Fibroblast of mammary gland (primary cell): ENCODE measurements around the gene CIDEA.

ENCODE experiments used
- DNase-seq: peaks from one replicate; pipeline ENCODE4 v3.0.0-alpha.2; 2010; ENCODE audit warnings: low read depth
- H3K4me3 ChIP-seq: 2 replicates; pipeline ENCODE4 v1.5.1; 2011; ENCODE audit warnings: low read depth, mild to moderate bottlenecking, low read length, moderate library complexity; ENCODE audit not compliant: control insufficient read depth
- TF ChIP-seq, protein P1 (sequence below): conservative IDR thresholded peaks from 2 replicates; pipeline ENCODE4 v1.5.1; 2011; ENCODE audit warnings: low read depth, low read length, inconsistent platforms; ENCODE audit not compliant: control insufficient read depth, insufficient read depth

Gene CIDEA

DNA sequence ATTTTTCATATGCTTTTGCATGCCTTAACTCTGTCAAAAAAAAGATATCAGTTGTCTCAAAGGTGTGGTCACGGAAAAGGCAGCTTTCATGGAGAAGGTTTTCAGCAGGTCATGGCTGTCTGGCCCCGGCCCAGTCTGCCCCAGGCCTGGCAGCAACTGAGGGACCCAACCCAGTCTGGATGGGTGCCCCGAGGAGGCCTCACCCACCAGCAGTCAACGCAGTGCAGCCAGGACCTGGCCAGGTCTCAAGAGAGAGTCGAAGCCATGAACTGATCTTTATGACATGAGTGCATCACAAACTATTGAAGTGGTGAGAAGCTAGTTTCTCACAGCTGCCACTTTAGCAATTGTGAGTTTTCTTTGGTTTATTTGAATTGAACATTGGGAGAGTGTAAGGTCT lies 61.8 kb downstream of the CIDEA start:
- TF ChIP-seq, protein P1, sequence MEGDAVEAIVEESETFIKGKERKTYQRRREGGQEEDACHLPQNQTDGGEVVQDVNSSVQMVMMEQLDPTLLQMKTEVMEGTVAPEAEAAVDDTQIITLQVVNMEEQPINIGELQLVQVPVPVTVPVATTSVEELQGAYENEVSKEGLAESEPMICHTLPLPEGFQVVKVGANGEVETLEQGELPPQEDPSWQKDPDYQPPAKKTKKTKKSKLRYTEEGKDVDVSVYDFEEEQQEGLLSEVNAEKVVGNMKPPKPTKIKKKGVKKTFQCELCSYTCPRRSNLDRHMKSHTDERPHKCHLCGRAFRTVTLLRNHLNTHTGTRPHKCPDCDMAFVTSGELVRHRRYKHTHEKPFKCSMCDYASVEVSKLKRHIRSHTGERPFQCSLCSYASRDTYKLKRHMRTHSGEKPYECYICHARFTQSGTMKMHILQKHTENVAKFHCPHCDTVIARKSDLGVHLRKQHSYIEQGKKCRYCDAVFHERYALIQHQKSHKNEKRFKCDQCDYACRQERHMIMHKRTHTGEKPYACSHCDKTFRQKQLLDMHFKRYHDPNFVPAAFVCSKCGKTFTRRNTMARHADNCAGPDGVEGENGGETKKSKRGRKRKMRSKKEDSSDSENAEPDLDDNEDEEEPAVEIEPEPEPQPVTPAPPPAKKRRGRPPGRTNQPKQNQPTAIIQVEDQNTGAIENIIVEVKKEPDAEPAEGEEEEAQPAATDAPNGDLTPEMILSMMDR, result no peak
- H3K4me3 ChIP-seq, result no peak overlapping the region

DNA sequence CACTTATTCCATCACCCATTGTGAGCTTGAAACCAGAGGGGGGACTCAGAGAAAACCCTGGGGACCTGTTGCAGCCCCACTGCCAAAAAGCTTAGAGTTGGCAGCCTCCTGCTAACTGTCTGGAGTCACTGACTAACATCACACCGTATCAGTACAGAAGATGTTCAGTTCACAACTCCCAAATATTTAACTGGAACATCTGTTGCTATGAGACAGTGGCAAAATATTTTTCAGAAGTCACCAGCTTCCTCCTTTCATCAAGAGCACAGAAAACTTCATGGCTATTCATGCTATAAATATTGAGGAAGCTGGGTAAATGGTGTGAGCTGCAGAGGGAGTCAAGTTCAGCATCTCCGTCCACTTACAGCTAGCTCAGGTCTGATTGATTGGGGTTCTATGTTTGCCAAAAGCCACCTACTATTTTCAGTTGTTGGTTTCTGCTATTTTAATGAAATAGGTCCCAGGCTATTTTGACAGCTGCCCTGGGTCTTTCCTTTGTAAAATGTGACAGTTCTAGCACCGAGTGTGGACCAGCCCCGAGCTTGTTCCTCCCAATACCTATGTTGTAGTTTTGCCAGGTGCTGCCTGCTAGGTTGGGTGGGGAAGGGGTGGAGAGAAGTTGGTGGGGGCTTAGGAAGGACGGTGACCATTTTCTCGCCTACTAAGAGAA lies 63.6 kb downstream of the CIDEA start:
- TF ChIP-seq, protein P1, result no peak
- no peak overlapping the region for H3K4me3 ChIP-seq
- peak; percentile 79 for DNase-seq

More for the DNA sequence above, 61.8 kb downstream of the CIDEA start:
- DNase-seq, result no peak

DNA sequence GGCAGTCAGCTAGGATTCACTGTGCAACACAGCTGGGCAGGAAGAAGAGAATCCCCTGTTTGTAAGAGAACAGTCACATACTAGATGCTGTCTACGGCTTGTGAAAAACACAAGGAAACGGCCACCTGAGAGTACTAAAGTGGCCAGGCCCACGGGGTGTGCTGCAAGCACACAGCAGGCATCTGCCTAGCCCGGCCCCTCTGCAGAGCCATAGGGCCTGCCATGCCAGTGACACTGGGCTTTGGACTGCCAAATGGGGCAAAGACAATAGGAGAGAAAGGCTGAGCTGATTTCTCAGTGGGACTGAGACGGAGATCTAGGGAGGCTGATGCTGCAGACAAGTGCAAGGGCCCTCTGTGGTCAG lies 64.2 kb downstream of the CIDEA start:
- TF ChIP-seq, protein P1, result no peak
- DNase-seq, result no peak
- no peak overlapping the region for H3K4me3 ChIP-seq

DNA sequence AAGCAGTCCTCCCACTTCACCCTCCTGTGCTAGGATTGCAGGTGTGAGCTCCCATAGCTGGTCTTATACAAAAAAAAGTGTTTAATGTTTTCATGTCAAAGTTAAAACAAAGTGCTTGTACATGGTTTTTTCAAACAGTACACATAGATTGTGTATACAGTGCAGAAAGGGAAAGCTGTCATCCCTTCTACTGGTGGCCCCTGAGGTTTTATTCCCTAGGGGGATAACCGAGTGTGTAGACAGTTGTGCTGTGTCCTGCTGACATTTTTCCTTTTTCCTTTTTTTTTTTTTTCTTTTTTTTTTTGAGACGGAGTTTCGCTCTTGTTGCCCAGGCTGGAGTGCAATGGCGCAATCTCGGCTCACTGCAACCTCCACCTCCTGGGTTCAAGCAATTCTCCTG lies 64.7 kb downstream of the CIDEA start:
- DNase-seq, result no peak
- TF ChIP-seq, protein P1, result no peak
- no peak overlapping the region for H3K4me3 ChIP-seq

DNA sequence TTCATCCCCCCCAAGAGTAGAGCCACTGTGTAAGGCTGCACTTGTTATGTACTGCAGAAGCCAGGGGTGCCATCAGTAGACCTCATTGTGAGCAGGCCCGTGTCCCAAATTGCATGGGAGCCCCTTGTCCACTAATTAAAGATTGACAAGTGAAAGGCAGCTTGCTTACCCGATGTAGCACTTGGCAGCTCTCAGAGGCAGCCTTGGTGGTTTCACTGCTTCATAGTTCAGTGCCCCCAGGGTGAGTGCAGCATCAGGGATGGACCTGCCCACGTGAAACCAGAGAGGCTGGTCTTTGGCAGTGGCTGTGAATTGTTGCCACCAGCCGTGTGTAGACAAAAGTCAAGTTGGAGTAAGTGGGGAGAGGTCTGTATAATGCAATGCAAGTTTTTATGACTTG lies 67.2 kb downstream of the CIDEA start:
- no peak overlapping the region for H3K4me3 ChIP-seq
- TF ChIP-seq, protein P1, result no peak
- DNase-seq, result no peak

DNA sequence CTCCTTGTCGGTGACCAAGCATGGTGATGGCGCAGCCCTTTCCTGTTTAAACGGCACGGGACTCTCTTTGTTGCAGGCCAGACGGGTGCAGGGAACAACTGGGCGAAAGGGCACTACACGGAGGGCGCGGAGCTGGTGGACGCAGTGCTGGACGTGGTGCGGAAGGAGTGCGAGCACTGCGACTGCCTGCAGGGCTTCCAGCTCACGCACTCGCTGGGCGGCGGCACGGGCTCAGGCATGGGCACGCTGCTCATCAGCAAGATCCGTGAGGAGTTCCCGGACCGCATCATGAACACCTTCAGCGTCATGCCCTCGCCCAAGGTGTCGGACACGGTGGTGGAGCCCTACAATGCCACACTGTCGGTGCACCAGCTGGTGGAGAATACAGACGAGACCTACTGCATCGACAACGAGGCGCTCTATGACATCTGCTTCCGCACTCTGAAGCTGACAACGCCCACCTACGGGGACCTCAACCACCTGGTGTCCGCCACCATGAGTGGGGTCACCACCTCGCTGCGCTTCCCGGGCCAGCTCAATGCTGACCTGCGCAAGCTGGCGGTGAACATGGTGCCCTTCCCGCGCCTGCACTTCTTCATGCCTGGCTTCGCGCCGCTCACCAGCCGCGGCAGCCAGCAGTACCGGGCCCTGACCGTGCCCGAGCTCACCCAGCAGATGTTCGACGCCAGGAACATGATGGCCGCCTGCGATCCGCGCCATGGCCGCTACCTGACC lies 71.0 kb downstream of the CIDEA start:
- no peak for DNase-seq
- H3K4me3 ChIP-seq, result no peak overlapping the region
- TF ChIP-seq, protein P1, result no peak

DNA sequence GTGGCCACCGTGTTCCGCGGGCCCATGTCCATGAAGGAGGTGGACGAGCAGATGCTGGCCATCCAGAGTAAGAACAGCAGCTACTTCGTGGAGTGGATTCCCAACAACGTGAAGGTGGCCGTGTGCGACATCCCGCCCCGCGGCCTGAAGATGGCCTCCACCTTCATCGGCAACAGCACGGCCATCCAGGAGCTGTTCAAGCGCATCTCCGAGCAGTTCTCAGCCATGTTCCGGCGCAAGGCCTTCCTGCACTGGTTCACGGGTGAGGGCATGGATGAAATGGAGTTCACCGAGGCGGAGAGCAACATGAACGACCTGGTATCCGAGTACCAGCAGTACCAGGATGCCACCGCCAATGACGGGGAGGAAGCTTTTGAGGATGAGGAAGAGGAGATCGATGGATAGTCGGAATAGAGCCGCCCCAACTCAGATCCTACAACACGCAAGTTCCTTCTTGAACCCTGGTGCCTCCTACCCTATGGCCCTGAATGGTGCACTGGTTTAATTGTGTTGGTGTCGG lies 71.6 kb downstream of the CIDEA start:
- TF ChIP-seq, protein P1, result no peak
- DNase-seq, result no peak
- no peak overlapping the region for H3K4me3 ChIP-seq
